GM23338 (cell line): ENCODE measurements around the gene GMEB2. TPM values are rescaled to one million over a fixed set of nuclear protein-coding genes. Genes with fewer than 3 reads are reported as not detected.

Experiments
- ATAC-seq: fragments of 200-7000 bp; cut with Tn5 transposase; 3 replicates; pipeline ENCODE4 v1.9.1; 2020
- DNase-seq: peaks from one replicate; pipeline ENCODE4 v3.0.0-alpha.2; 2015; ENCODE audit warnings: low spot score
- H2AFZ ChIP-seq: fragments of 200-600 bp; sonication (generic); 2 replicates; pipeline ENCODE4 v1.8.0; 2016; ENCODE audit warnings: antibody characterized with exemption, mild to moderate bottlenecking, moderate library complexity
- H3F3A ChIP-seq: fragments of 200-600 bp; sonication (generic); replicated peaks from 2 replicates; pipeline ENCODE4 v1.8.0; 2017; ENCODE audit warnings: antibody characterized with exemption, mixed run types, low read depth
- H3K27ac ChIP-seq: fragments of 200-600 bp; sonication (generic); 2 replicates; pipeline ENCODE4 v1.6.1; 2016; ENCODE audit warnings: low read depth
- H3K27me3 ChIP-seq: fragments of 200-600 bp; sonication (generic); 2 replicates; pipeline ENCODE4 v1.8.0; 2016; ENCODE audit warnings: mild to moderate bottlenecking, mixed run types, moderate library complexity; ENCODE audit not compliant: insufficient read depth
- H3K36me3 ChIP-seq: fragments of 200-600 bp; sonication (generic); 2 replicates; pipeline ENCODE4 v1.8.0; 2016; ENCODE audit warnings: mild to moderate bottlenecking; ENCODE audit not compliant: insufficient read depth
- H3K4me1 ChIP-seq: fragments of 200-600 bp; sonication (generic); 2 replicates; pipeline ENCODE4 v1.8.0; 2016; ENCODE audit warnings: mild to moderate bottlenecking, moderate library complexity; ENCODE audit not compliant: insufficient read depth
- H3K4me2 ChIP-seq: fragments of 200-600 bp; sonication (generic); 2 replicates; pipeline ENCODE4 v1.7.1; 2017; ENCODE audit warnings: mixed run types
- H3K4me3 ChIP-seq: fragments of 200-600 bp; sonication (generic); 2 replicates; pipeline ENCODE4 v1.6.1; 2016; ENCODE audit warnings: mixed run types
- H3K79me2 ChIP-seq: fragments of 200-600 bp; sonication (generic); replicated peaks from 2 replicates; pipeline ENCODE4 v1.8.0; 2017; ENCODE audit warnings: mild to moderate bottlenecking; ENCODE audit not compliant: insufficient read depth
- H3K9me2 ChIP-seq: fragments of 200-600 bp; sonication (generic); 2 replicates; pipeline ENCODE4 v1.8.0; 2017; ENCODE audit not compliant: insufficient read depth
- H4K20me1 ChIP-seq: fragments of 200-600 bp; sonication (generic); replicated peaks from 2 replicates; pipeline ENCODE4 v1.8.0; 2017; ENCODE audit warnings: mild to moderate bottlenecking; ENCODE audit not compliant: insufficient read depth
- H3K27ac Mint-ChIP-seq: 2 replicates; pipeline ENCODE4 v1.8.0; 2020; ENCODE audit warnings: inconsistent platforms, mild to moderate bottlenecking, moderate library complexity, mixed read lengths
- H3K27me3 Mint-ChIP-seq: 3 replicates; pipeline ENCODE4 v1.8.0; 2022; ENCODE audit warnings: low read depth, mild to moderate bottlenecking, moderate library complexity, mixed read lengths, inconsistent platforms; ENCODE audit not compliant: insufficient read depth, poor library complexity
- H3K36me3 Mint-ChIP-seq: 3 replicates; pipeline ENCODE4 v1.8.0; 2021; ENCODE audit warnings: low read depth, mild to moderate bottlenecking, inconsistent platforms, moderate library complexity, mixed read lengths
- H3K4me1 Mint-ChIP-seq: 3 replicates; pipeline ENCODE4 v1.8.0; 2020; ENCODE audit warnings: mild to moderate bottlenecking, inconsistent platforms, mixed read lengths
- H3K4me3 Mint-ChIP-seq: 3 replicates; pipeline ENCODE4 v1.8.0; 2021; ENCODE audit warnings: moderate library complexity, mild to moderate bottlenecking, inconsistent platforms, mixed read lengths
- H3K9me3 Mint-ChIP-seq: 3 replicates; pipeline ENCODE4 v1.8.0; 2020; ENCODE audit warnings: moderate library complexity, mild to moderate bottlenecking, inconsistent platforms, mixed read lengths
- CREB1 ChIP-seq: fragments of 250-450 bp; sonication (Bioruptor Pico); IDR thresholded peaks from 2 replicates; pipeline ENCODE4 v1.5.0; 2020; ENCODE audit warnings: low read depth, mild to moderate bottlenecking, moderate library complexity
- EZH2 ChIP-seq: fragments of 200-600 bp; sonication (generic); IDR thresholded peaks from one replicate; pipeline ENCODE4 v1.8.0; 2017; ENCODE audit warnings: antibody characterized with exemption, mild to moderate bottlenecking, low read depth; ENCODE audit not compliant: unreplicated experiment
- EZH2phosphoT487 ChIP-seq: fragments of 200-600 bp; sonication (generic); IDR thresholded peaks from one replicate; pipeline ENCODE4 v1.8.1; 2018; ENCODE audit warnings: antibody characterized with exemption; ENCODE audit not compliant: unreplicated experiment
- JUNB ChIP-seq: IDR thresholded peaks from one replicate; pipeline ENCODE4 v1.6.1; 2016; ENCODE audit warnings: antibody characterized with exemption; ENCODE audit not compliant: unreplicated experiment
- NANOG ChIP-seq: IDR thresholded peaks from 2 replicates; pipeline ENCODE4 v1.6.1; 2016; ENCODE audit warnings: antibody characterized with exemption, borderline replicate concordance
- POLR2AphosphoS5 ChIP-seq: IDR thresholded peaks from 2 replicates; pipeline ENCODE4 v1.6.1; 2016; ENCODE audit warnings: antibody characterized with exemption, low read depth
- STAT1 ChIP-seq: IDR thresholded peaks from one replicate; pipeline ENCODE4 v1.6.1; 2016; ENCODE audit warnings: antibody characterized with exemption; ENCODE audit not compliant: unreplicated experiment
- ZNF114 ChIP-seq: fragments of 250-450 bp; sonication (Bioruptor Pico); IDR thresholded peaks from 2 replicates; pipeline ENCODE4 v1.5.0; 2020; ENCODE audit warnings: mild to moderate bottlenecking, moderate library complexity
- ZNF331 ChIP-seq: fragments of 250-450 bp; sonication (Bioruptor Pico); IDR thresholded peaks from 2 replicates; pipeline ENCODE4 v1.5.0; 2020; ENCODE audit warnings: low read depth, mild to moderate bottlenecking, moderate library complexity
- polyA plus RNA-seq: library from polyadenylated mRNA; unstranded; fragments of >200 nt; fragmentation: Nextera tagmentation; extraction: Ambion mirVana; gene quantifications from 2 replicates; pipeline ENCODE4 v1.2.1, GENCODE V29; 2016
- total RNA-seq: library from RNA; depleted of rRNA; stranded (reverse); fragments of >200 nt; shearing (Covaris generic); gene quantifications from 2 replicates; pipeline ENCODE4 v1.2.3, GENCODE V29; 2014
- TF ChIP-seq, protein P1 (sequence below), 2 experiments: fragments of 200-600 bp in 1 of 2; sonication (generic) in 1 of 2; conservative IDR thresholded peaks; 2 replicates each; pipeline versions ENCODE4 v1.5.1 to v1.6.1; 2016 to 2017; ENCODE audit warnings: antibody characterized with exemption in 2 of 2, low read depth in 2 of 2, mild to moderate bottlenecking in 2 of 2, moderate library complexity in 1 of 2
- TF ChIP-seq, protein P2 (sequence below): IDR thresholded peaks from one replicate; pipeline ENCODE4 v1.6.1; 2018; ENCODE audit warnings: antibody characterized with exemption; ENCODE audit not compliant: unreplicated experiment
- TF ChIP-seq, protein P3 (sequence below): IDR thresholded peaks from 2 replicates; pipeline ENCODE4 v1.6.1; 2016; ENCODE audit warnings: antibody characterized with exemption
- TF ChIP-seq, protein P4 (sequence below): fragments of 250-450 bp; sonication (Bioruptor Pico); IDR thresholded peaks from 2 replicates; pipeline ENCODE4 v1.5.0; 2020; ENCODE audit warnings: mild to moderate bottlenecking, moderate library complexity

Gene GMEB2
- total and polyA plus RNA-seq, 2 experiments from 2014 or later = 4.4 to 20.6 TPM

DNA sequence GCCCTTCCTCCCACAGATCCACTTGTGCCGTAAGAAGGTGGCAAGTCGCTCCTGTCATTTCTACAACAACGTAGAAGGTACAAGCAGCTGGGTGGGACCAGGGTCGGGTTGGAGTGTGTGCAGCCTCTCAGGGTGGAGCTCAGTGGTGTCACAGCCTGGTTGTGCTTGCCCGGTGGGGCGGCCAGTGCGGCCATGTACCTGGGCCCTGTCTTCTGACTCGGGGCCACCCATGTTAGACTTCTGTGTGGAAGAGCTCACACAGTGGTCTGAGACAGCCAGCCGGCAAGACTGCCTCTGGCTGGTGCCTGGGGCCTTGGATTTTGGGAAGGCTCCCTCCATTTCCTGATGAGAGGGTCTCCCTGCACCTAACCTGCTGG lies 35.9 kb upstream of the GMEB2 start:
- H3K27me3 Mint-ChIP-seq = peaks cover 11% of the 10 kb centered on the region
- H3K4me3 ChIP-seq = no peak overlapping the region
- no peaks in the 10 kb centered on the region for H3K9me2 ChIP-seq
- no peak overlapping the region for H3K4me2 ChIP-seq
- H3K27ac Mint-ChIP-seq = no peak overlapping the region
- peaks cover 8% of the 10 kb centered on the region for H3K79me2 ChIP-seq
- TF ChIP-seq EZH2phosphoT487 (no peak), JUNB (no peak), ZNF331 (CRISPR knock-in tag) (no peak), ZNF114 (CRISPR knock-in tag) (no peak), POLR2AphosphoS5 (no peak), STAT1 (no peak), EZH2 (no peak), CREB1 (CRISPR knock-in tag) (no peak), NANOG (no peak)
- TF ChIP-seq, protein P1, sequence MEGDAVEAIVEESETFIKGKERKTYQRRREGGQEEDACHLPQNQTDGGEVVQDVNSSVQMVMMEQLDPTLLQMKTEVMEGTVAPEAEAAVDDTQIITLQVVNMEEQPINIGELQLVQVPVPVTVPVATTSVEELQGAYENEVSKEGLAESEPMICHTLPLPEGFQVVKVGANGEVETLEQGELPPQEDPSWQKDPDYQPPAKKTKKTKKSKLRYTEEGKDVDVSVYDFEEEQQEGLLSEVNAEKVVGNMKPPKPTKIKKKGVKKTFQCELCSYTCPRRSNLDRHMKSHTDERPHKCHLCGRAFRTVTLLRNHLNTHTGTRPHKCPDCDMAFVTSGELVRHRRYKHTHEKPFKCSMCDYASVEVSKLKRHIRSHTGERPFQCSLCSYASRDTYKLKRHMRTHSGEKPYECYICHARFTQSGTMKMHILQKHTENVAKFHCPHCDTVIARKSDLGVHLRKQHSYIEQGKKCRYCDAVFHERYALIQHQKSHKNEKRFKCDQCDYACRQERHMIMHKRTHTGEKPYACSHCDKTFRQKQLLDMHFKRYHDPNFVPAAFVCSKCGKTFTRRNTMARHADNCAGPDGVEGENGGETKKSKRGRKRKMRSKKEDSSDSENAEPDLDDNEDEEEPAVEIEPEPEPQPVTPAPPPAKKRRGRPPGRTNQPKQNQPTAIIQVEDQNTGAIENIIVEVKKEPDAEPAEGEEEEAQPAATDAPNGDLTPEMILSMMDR (conservative IDR thresholded peaks at IDR 0.05; ENCODE audit: low read depth in 2 of 2) = no peak
- TF ChIP-seq, protein P2, sequence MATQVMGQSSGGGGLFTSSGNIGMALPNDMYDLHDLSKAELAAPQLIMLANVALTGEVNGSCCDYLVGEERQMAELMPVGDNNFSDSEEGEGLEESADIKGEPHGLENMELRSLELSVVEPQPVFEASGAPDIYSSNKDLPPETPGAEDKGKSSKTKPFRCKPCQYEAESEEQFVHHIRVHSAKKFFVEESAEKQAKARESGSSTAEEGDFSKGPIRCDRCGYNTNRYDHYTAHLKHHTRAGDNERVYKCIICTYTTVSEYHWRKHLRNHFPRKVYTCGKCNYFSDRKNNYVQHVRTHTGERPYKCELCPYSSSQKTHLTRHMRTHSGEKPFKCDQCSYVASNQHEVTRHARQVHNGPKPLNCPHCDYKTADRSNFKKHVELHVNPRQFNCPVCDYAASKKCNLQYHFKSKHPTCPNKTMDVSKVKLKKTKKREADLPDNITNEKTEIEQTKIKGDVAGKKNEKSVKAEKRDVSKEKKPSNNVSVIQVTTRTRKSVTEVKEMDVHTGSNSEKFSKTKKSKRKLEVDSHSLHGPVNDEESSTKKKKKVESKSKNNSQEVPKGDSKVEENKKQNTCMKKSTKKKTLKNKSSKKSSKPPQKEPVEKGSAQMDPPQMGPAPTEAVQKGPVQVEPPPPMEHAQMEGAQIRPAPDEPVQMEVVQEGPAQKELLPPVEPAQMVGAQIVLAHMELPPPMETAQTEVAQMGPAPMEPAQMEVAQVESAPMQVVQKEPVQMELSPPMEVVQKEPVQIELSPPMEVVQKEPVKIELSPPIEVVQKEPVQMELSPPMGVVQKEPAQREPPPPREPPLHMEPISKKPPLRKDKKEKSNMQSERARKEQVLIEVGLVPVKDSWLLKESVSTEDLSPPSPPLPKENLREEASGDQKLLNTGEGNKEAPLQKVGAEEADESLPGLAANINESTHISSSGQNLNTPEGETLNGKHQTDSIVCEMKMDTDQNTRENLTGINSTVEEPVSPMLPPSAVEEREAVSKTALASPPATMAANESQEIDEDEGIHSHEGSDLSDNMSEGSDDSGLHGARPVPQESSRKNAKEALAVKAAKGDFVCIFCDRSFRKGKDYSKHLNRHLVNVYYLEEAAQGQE = no peak
- TF ChIP-seq, protein P3, sequence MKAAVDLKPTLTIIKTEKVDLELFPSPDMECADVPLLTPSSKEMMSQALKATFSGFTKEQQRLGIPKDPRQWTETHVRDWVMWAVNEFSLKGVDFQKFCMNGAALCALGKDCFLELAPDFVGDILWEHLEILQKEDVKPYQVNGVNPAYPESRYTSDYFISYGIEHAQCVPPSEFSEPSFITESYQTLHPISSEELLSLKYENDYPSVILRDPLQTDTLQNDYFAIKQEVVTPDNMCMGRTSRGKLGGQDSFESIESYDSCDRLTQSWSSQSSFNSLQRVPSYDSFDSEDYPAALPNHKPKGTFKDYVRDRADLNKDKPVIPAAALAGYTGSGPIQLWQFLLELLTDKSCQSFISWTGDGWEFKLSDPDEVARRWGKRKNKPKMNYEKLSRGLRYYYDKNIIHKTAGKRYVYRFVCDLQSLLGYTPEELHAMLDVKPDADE = no peak
- TF ChIP-seq, protein P4, sequence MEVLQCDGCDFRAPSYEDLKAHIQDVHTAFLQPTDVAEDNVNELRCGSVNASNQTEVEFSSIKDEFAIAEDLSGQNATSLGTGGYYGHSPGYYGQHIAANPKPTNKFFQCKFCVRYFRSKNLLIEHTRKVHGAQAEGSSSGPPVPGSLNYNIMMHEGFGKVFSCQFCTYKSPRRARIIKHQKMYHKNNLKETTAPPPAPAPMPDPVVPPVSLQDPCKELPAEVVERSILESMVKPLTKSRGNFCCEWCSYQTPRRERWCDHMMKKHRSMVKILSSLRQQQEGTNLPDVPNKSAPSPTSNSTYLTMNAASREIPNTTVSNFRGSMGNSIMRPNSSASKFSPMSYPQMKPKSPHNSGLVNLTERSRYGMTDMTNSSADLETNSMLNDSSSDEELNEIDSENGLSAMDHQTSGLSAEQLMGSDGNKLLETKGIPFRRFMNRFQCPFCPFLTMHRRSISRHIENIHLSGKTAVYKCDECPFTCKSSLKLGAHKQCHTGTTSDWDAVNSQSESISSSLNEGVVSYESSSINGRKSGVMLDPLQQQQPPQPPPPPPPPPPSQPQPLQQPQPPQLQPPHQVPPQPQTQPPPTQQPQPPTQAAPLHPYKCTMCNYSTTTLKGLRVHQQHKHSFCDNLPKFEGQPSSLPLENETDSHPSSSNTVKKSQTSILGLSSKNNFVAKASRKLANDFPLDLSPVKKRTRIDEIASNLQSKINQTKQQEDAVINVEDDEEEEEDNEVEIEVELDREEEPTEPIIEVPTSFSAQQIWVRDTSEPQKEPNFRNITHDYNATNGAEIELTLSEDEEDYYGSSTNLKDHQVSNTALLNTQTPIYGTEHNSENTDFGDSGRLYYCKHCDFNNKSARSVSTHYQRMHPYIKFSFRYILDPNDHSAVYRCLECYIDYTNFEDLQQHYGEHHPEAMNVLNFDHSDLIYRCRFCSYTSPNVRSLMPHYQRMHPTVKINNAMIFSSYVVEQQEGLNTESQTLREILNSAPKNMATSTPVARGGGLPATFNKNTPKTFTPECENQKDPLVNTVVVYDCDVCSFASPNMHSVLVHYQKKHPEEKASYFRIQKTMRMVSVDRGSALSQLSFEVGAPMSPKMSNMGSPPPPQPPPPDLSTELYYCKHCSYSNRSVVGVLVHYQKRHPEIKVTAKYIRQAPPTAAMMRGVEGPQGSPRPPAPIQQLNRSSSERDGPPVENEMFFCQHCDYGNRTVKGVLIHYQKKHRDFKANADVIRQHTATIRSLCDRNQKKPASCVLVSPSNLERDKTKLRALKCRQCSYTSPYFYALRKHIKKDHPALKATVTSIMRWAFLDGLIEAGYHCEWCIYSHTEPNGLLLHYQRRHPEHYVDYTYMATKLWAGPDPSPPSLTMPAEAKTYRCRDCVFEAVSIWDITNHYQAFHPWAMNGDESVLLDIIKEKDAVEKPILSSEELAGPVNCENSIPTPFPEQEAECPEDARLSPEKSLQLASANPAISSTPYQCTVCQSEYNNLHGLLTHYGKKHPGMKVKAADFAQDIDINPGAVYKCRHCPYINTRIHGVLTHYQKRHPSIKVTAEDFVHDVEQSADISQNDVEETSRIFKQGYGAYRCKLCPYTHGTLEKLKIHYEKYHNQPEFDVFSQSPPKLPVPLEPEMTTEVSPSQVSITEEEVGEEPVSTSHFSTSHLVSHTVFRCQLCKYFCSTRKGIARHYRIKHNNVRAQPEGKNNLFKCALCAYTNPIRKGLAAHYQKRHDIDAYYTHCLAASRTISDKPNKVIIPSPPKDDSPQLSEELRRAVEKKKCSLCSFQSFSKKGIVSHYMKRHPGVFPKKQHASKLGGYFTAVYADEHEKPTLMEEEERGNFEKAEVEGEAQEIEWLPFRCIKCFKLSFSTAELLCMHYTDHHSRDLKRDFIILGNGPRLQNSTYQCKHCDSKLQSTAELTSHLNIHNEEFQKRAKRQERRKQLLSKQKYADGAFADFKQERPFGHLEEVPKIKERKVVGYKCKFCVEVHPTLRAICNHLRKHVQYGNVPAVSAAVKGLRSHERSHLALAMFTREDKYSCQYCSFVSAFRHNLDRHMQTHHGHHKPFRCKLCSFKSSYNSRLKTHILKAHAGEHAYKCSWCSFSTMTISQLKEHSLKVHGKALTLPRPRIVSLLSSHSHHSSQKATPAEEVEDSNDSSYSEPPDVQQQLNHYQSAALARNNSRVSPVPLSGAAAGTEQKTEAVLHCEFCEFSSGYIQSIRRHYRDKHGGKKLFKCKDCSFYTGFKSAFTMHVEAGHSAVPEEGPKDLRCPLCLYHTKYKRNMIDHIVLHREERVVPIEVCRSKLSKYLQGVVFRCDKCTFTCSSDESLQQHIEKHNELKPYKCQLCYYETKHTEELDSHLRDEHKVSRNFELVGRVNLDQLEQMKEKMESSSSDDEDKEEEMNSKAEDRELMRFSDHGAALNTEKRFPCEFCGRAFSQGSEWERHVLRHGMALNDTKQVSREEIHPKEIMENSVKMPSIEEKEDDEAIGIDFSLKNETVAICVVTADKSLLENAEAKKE = no peak
- peaks cover 4% of the 10 kb centered on the region; the same call in 1 of the 2 replicates for H3F3A ChIP-seq
- peaks cover 48% of the 10 kb centered on the region for H3K36me3 Mint-ChIP-seq
- H3K36me3 ChIP-seq = no peaks in the 10 kb centered on the region
- no peak overlapping the region for H3K4me3 Mint-ChIP-seq
- no peaks in the 10 kb centered on the region for H3K27me3 ChIP-seq
- no peak for ATAC-seq
- peaks cover 17% of the 10 kb centered on the region for H3K4me1 Mint-ChIP-seq
- H3K9me3 Mint-ChIP-seq = no peaks in the 10 kb centered on the region
- H2AFZ ChIP-seq = no peak overlapping the region
- H3K4me1 ChIP-seq = 0 out of 2 replicates have a peak, but pooled peaks cover 7% of the 10 kb centered on the region
- no peak for DNase-seq
- no peak overlapping the region for H3K27ac ChIP-seq
- no peaks in the 10 kb centered on the region; the same call in 1 of the 2 replicates for H4K20me1 ChIP-seq
